ENCODE measurements around the gene CLEC17A. TPM values are rescaled to one million over a fixed set of nuclear protein-coding genes. Genes with fewer than 3 reads are reported as not detected.
"Not testable (repeated sequence)": the region's sequence is repeated elsewhere in the genome, so short reads cannot be mapped to it uniquely, and the experiment has no call there.

CLEC17A gene, protein sequence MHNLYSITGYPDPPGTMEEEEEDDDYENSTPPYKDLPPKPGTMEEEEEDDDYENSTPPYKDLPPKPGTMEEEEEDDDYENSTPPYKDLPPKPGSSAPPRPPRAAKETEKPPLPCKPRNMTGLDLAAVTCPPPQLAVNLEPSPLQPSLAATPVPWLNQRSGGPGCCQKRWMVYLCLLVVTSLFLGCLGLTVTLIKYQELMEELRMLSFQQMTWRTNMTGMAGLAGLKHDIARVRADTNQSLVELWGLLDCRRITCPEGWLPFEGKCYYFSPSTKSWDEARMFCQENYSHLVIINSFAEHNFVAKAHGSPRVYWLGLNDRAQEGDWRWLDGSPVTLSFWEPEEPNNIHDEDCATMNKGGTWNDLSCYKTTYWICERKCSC
- total RNA-seq (2014; rRNA removed): not detected in 2 replicates
- not detected for polyA plus RNA-seq (2012)

DNA sequence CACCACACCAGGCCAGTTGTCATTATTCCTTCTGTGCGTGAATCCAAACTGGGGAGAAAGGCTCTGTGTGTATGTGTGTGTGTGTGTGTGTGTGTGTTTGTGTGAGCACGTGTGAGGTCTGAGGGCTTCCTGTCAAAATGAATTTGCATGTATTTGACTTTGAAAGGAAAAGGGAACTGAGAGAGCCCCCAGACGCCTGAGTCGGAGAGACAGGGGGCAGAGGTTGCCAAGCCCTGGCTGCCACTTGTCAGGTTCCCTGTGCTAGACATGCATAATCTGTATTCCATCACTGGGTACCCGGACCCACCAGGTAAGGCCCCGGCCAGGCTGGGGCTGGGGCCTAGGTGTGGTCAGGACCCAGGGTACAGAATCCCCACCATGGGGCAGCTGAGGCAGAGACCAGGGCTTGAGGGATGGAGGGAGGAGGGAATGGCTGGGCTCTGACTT lies at the start of gene CLEC17A:
CLEC17A (plus strand) TSS at position 191 of the 447 bp plus-strand sequence; CDS start at position 268, 77 bp downstream.
- DNase-seq (ENCODE audit: low read depth): no peak

DNA sequence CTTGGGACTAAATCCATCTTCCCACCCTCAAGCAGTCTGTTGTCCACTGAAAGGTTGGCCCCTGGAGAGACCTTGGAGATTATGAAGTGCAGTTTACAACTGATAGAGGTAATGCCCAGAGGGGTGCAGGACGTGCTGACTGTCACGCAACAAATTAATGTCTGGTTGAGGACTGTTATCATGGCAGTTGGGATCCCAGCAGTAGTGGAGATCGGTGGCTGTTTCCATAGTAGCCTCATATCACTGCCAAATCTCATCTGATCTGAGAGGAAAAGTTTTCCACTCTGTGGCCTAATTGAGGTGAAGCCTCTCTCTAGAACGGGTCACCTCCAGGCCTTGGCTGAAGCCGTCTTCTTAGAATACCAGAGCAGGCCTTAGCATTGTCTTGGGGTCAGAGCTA lies 49.4 kb upstream of the CLEC17A start:
- no peak for DNase-seq (ENCODE audit: low read depth)

DNA sequence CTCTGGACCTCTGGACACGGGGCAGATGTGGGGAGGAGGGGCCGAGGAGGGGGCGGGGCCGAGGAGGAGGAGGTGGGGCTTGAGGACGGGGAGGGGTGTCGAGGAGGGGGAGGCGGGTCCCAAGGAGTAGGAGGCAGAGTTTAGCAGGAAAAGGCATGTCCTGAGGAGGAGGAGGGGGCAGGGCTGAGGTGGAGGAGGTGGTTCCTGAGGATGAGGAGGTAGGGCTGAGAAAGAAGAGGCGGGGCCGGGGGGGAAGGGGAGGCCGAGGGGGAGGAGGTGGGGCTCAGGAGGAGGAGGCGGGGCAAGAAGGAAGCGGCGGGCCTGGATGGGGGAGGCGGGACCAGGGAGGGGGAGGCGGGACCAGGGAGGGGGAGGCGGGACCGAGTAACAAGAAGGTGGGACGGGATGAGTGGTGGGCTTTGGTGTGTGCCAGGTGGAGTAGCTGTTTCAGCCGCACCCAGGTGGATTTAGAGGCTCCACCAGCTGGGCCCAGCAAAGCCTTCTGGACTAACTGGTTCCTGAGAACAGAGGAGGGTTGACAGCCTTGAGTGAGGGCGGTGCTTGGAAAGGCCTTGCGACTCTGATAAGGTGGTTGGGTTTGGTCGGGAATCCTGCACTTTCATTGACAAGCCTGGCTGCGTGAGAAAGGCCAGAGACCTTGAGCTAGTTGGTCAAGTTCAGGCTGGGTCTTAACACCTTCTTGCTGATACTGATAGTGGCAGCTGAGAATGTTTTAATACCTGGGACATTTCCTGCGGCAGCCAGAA lies 45.8 kb upstream of the CLEC17A start:
- DNase-seq (ENCODE audit: low read depth): peak; percentile 15

DNA sequence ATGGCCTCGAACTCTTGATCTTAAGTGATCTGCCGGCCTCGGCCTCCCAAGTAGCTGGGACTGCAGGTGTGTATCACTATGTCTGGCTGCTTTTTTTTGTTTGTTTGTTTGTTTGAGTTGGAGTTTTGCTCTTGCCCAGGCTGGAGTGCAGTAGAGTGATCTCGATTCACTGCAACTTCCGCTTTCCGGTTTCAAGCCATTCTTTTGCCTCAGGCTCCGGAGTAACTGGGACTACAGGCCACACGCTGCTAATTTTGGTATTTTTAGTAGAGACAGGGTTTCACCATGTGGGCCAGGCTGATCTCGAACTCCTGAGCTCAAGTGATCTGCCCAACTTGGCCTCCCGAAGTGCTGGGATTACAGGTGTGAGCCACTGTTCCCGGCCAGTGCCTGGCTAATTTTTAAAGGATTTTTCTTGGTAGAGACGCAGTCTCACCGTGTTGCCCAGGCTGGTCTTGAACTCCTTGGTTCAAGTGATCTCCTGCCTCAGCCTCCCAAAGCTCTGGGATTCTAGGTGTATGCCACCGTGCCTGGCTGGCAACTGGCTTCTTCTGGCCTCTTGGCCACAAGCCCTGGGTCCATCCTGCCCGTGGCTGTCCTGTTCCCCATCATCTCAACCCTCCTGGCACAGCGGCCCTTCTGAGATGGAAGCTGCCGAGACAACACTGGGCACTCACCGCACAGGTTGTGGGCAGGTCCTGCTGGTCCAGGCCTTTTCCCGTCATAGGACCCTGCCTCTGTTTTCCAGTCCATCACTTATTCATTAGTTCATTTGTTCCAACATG lies 42.0 kb upstream of the CLEC17A start:
- no peak for DNase-seq (ENCODE audit: low read depth)

DNA sequence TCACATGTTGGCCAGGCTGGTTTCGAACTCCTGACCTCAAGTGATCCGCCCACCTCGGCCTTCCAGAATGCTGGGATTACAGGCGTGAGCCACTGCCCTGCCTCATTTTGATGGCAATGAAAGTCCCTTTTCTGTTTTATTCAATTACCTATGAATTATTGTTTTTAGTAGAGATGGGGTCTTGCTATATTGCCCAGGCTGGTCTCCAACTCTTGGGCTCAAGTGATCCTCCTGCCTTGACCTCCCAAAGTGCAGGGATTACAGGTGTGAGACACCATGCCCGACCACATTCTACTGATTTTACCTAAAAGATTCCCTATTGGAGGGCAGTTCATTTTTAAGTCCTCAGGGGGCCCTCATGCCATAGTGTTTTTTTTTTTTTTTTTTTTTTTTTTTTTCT lies 40.9 kb upstream of the CLEC17A start:
- DNase-seq (ENCODE audit: low read depth): not testable (repeated sequence)

DNA sequence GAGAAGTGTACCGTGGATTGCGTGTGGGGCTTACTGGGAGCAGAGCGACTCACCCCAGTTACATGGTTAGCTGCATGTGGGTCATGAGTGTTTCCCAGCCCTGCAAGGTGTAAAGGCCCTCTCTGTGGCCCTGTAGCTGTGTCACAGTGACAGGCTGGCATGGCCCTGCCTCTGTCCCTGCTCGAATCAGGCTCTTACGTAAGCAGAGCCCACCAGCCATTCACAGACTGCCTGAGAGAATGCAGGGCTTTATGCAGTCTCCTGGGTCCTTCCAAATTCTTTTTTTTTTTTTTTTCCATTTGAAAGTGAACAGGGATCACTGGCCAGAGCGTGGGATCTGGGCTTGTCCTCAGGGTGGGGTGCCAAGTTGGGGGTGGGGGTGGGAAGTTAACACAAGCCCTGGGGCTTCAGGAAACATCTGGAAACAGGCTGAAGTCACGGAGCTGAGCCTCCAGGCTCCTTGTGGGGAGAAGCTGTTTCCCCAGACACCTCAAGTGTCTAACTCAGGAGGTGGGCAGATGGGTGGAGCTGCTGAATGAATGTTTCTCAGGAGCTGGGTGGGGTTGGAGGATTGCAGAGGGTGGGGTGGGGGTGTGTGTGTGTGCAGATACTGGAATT lies 40.1 kb upstream of the CLEC17A start:
- DNase-seq (ENCODE audit: low read depth): no peak

DNA sequence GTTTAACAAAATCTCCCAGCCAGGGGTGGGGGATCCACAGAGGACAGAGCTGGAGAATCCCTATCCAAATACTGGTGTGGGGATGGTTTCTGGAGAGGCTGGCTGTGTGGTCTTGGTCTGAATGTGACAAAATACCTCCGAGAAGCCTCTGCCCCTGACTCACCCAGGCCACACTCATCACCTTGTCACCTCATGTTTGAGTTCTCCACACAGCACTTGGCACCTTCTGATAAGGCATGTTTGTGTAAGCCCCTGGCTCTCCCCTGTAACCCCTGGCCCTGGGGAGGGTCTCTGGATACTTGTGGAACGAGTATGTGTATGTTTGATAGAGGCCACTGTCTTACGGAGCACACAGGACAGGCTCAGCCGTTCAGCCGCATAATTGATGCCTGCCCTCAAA lies 38.8 kb upstream of the CLEC17A start:
- DNase-seq (ENCODE audit: low read depth): no peak

DNA sequence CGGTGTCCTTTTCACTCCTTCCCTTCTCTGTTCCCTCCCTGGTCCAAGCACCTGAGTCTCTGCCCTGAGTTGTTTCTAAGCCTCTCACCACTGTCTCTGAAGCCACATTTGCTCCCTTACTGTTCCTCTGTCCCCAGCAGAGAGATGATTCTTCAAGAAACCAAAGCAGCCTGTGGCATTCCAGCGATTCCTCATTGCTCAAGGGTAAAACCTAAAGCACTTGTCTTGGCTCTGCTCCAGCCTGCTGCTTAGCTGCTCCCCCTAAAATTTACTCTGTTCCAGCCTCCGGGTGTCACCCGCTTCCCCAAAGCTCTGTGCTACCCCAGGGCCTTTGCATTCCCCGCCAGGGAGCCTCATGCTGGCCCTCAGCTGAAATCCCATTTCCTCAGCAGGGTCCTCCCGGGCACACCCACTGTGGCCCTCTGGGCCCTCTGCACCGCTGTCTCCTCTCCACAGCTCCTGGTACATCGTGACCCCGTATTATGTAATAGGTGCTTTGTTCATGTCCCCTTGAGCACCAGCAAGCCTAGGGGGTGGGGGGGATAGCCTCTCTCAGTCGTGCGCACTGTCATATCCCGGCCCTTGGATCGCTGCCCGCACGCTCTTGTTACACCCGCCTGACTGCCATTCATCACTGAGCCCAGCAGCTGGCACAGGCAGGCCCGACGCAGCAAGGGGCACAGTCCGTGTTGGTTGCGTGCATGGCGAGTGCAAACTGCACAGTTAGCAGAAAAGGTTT lies 37.7 kb upstream of the CLEC17A start:
- peak; percentile 95 for DNase-seq (ENCODE audit: low read depth)

DNA sequence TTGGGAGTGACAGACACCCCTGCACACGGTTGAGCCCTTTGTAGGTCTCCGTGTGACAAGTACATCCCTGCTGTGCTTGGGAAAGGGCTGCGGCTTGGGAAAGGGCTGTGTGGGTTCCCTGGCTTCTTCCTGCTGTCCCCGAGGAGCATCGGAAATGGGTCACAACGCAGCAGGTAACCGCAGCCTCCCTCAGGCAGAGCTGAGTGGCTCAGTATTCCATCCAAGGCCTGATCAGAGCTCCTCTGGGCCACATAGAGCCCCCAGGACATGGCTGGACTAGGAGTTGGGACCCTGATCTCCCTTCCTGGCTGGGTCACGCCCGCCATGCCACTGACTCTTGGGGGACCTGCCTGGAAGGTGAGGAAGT lies 37.2 kb upstream of the CLEC17A start:
- DNase-seq (ENCODE audit: low read depth): no peak

DNA sequence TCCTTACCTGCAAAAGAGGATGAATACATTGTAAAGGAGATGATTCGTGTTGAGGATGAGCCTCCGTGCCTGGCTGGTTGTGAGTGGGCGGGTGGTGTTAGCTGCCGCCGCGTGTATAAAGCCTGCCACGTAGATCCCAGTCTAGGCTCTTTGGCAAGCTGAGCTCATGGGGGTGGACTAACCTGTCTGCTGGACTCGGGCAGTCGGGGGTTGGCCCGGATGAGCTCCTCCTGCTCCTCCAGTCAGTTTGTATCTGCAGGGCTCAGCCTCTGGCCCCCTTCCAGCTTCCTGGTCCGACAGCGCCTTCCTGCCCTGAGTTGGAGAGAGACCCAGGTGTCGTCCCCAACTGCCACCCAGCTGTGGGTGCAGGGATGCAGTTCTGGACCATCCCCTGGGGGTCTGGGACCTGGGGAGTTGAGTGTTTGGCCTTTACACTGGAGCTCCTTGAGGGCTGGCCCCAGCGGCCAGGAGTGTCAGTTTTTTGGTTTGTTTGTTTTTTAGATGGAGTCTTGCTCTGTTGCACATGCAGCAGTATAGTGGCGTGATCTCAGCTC lies 32.6 kb upstream of the CLEC17A start:
- DNase-seq (ENCODE audit: low read depth): no peak

DNA sequence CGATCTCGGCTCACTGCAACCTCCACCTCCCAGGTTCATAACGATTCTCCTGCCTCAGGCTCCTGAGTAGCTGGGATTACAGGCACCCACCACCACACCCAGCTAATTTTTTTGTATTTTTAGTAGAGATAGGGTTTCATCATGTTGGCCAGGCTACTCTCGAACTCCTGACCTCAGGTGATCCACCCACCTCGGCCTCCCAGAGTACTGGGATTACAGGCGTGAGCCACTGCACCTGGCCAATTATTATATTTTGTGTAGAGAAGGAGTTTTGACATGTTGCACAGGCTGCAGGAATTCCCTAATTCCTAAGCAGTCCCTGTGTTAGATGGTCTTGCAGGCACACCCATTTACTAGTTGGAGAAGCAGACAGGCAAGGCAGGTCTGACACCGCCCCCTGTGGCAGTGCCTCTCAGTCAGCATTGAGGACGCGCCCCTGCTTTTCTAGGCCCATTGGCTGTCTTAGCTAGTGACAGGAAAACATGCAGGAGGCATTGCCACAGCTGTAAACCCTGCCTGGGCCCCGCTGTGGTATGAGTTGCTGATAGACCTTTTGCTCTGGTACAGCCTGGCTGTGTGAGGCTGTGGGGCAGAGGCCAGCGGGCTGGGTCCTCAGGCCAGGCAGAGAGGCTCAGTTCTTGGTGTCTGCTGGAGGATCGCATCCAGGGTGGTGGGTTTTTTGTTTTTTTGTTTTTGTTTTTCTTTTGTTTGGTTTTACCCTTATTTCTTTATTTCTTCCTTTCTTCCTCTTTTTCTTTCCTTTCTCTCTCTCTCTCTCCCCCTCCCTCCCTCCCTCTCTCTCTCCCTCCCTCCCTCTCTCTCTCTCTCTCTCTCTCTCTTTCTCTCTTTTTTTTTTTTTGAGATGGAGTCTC lies 31.5 kb upstream of the CLEC17A start:
- peak; percentile 70 for DNase-seq (ENCODE audit: low read depth)

DNA sequence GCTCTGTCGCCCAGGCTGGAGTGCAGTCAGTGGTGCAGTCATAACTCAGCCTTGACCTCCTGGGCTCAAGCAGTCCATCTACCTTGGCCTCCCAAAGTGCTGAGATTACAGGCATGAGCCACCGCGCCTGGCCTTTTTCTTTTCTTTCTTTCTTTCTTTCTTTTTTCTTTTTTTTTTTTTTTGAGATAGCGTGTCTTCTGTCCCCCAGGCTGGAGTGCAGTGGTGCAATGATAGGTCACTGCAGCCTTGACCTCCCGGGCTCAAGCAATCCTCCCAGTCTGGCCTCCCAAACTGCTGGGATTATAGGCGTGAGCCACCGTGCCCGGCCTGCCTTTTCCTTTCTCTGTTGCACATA lies 30.9 kb upstream of the CLEC17A start:
- not testable (repeated sequence) for DNase-seq (ENCODE audit: low read depth)

DNA sequence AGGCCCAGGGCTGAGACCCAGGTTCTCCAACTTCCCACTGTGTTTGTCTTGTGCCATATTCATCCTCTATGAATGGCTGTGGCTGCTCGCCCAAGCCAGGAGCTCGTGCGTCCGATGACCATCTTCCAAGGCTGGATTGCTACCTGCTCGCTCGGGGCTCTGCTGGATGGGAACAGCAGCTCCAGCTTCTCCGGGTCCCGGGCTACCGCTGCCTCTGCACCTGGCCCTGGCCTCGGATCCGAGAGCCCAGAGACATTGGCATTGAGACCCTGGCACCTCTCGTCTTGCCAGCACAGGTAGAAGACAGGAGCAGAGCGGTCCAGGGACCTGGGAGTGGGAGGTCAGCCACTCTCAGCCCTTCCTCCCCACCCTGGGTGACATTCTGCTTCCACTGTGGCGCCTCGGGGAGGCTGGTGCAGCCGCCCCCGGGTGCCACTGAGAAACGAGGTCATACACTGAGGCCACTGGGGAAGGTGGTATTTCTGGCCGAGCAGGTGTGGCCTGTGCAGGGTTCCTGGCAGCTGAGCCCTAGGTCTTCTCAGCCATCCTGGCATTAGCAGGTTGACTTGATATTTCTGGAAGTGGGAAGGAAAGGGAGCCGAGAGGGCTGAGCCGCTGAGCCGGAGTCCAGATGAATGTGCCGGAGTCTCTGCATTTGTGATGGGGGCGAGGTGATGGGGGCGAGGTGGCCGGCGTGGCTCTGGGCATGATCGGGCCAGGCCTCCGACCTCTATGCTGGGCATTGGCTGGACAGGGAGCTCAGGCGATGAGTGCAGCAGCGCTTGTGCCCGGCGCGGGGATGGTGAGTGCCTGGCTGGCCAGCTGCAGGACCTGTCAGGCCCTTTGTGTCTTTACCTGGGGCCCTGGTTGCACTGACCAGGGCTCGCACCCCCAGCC lies 29.6 kb upstream of the CLEC17A start:
- no peak for DNase-seq (ENCODE audit: low read depth)

DNA sequence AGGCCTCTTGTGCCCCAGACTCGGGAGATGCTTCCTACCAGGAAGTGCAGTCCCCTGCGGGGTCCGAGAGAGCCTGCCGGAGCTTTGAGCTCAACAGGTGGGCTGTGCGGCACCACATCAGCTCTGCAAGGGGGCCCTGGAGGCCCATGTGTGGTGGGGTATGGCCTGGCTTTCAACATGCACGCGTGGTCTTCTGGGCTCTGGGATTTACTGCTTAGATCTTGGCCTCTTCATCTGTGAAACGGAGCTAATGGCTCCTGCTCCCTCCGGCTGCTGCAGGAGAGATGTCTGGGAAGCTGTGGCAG lies 29.0 kb upstream of the CLEC17A start:
- DNase-seq (ENCODE audit: low read depth): no peak

DNA sequence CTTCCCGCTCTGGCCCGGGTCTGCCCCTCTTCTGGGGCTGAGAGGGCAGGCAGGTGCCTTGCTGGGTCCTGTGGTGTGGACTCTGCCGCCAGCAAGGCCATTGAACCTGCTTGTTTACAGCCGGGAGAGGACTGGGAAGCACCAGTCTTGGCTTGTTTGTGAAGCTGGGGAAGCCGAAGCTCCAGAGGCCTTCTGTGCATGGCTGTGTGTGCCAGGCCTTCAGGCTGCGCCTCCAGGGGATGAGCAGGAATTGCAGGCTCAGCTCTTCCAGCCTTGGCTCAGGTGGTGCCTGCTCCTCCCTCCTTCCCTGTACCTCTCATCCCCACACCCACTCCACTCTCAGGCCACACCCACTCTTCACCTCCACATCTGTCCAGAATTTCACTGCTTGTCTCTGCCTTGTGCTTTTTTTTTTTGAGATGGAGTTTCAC lies 28.5 kb upstream of the CLEC17A start:
- DNase-seq (ENCODE audit: low read depth): no peak

DNA sequence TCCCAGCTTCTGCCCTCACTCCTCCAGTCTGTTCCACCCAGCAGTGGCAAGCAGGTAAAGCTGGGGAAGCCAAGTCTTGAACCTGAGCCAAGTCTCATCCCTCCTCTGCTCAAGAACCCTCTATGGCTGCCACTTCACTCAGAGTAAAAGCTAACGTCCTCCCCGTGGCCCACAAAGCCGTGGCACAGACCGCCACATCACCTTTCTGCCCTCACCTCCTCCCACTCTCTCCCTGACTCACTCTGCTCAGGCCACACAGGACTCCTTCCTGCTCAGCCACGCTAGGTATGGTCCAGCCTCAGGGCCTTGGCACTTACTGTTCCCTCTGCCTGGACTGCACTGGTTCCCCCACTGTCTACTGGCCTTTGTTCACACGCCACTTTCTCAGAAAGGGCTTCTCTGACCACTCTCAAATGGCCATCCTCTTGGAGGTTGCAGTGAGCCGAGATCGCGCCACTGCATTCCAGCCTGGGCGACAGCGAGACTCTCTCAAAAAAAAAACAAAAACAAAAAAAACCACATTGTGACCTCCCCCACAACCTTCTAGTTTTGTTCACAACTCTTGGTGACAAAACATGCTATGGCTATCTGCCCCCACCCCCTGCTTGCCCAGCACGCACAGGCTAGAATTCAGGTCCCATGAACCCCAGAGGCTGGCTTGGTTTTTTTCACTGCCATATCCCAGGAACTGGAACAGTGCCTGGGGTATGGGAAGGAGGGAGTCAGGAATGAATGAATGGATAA lies 26.8 kb upstream of the CLEC17A start:
- DNase-seq (ENCODE audit: low read depth): no peak

DNA sequence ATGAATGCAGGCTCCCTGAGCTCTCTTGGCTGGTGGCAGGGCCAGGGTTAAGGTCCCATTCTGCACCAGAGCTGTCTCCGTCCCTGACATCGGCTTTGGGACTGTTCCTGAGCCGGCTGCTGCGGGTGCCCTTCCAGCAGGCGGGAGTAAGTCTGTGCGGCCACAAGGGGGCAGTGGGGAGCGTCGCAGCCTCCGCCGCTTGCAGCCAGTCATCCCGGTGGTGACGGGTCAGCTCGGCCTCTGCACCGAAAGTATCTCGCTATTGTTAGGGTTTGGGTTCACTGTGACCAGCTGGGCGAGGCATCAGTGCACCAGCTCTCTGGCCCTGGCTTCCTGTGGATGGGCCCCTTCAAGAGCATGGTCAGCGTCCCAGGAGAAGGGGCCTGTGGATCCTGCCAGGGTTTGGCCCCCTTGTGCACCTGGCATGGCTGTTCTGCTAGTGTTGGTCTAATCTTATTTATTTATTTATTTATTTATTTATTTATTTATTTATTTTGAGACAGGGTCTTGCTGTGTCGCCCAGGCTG lies 26.2 kb upstream of the CLEC17A start:
- peak; percentile 76 for DNase-seq (ENCODE audit: low read depth)
